GM21528 (cell line): Measurements from ENCODE around the gene DIPK1C.
A peak's percentile ranks its signal among the peaks of the same experiment; 100 is the strongest.
"Not testable (repeated sequence)": the region's sequence is repeated elsewhere in the genome, so short reads cannot be mapped to it uniquely, and the experiment has no call there.

Experiments used
- ATAC-seq: cut with Tn5 transposase; IDR thresholded peaks from one replicate; pipeline ENCODE4 v1.9.1; 2021; ENCODE audit warnings: mild to moderate bottlenecking, moderate library complexity; ENCODE audit not compliant: unreplicated experiment, low FRiP score

The DIPK1C gene

DNA sequence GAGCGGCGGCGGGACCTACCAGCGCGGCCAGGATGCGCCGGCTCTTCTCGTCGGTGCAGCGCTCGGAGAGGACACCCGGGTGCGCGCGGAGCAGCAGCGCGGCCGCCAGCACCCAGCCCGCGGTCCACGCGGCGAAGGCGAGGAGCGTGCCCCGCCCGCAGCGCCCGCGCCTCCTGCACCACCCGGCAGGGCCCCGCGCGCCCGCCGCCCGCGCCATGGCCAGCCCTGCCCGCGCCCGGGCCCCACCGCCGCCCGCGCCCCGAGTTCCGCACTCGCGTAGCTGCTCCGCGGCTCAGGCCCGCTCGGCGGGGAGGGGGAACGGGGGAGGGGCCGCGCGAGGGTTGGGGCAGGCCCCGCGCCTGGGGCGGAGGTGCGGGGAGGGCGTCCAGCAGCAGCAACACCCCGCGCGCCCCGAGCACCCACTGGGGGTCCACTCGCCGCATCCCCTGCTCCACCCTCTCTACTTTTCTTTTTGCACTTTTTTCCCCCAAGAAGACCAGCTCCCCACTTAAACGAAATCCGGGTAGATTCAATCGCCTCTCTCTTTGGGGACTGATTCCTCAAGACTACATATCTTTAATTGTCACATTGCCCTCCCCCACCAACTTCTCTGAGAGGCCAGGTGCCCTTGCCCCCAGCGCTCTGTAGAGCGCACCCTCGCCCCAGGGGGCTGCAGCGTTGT, at the start of gene DIPK1C:
TSS of gene DIPK1C (minus strand) at position 266 of the 682 bp plus-strand sequence. CDS start at position 217, 49 bp downstream.
- no peak for ATAC-seq

- ATAC-seq, result no peak
Measured at GRCh38 chr18:74506448-74507084, 49.5 kb upstream of the DIPK1C start.

DNA sequence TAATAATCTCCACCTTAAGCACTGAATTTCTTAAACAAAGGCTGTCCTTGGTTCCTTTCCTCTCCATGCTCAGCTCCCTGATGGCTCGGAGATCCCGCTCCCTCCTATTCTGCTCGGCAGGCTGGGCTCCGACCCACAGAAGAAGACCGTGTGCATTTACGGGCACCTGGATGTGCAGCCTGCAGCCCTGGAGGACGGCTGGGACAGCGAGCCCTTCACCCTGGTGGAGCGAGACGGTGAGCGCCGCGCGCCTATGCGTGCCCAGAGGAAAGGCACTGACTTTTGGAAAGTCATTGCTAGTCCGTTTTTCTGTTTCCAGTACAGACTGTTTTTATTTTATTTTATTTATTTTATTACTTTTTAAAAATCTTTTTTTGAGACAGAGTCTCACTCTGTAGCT, 48.7 kb upstream of the DIPK1C start:
- no peak for ATAC-seq

DNA sequence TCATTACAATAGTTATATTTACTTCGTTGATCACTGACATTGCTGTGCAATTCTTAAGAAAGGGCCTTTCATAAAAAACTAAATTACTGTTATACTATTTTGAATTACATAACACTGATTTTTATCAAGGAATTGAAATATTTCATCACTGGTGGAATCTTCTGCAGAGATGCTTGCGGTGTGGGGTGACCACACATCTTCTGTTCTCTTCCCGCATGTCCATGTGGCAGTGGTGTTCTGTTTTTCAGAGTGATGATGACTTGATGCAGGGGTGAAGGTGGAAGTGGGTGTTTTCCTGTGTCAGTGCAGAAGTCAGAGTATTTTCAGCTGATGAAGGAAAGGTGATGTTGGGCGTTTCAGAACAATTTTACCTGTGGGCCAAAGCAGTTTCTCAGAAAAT, 46.0 kb upstream of the DIPK1C start:
- no peak for ATAC-seq

- ATAC-seq, result no peak
Measured at GRCh38 chr18:74501386-74501785, 44.3 kb upstream of the DIPK1C start.

DNA sequence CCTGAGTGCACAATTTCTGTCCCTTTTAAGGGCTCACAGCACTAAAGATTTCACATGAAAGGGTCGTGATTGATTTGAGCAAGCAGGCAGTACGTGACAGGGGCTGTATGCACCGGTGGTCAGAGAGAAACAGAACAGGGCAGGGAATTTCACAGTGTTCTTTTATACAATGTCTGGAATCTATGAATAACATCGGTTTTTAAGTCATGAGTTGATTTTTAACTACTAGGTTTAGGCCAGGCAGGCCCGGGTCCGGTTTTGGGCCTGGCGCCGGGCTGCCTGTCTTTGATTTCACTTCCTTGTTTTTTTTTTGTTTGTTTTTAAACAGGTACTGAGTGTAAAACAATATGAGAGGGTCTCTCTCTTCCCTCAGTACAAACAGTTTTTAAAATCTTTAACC, 43.7 kb upstream of the DIPK1C start:
- ATAC-seq, result not testable (repeated sequence)

DNA sequence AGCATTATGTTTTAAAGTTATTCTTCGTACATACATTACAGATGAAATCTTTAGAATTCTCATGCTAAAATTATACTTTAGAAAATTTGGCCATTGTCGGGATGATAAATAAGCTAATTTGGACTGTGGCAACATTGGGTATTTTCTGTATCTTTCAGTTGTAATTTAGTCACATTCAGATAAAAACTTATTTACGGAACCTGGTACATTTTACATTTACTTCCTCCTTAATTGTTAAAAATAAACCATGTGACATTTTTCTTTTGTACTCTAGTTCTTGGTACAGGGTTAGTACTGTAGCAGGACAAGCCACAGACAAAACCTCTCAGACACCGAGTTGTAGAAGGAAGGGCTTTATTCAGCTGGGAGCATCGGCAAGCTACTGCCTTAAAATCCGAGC, 43.3 kb upstream of the DIPK1C start:
- ATAC-seq, result no peak

- peak; percentile 41 for ATAC-seq
Measured at GRCh38 chr18:74499633-74500032, 42.5 kb upstream of the DIPK1C start.

DNA sequence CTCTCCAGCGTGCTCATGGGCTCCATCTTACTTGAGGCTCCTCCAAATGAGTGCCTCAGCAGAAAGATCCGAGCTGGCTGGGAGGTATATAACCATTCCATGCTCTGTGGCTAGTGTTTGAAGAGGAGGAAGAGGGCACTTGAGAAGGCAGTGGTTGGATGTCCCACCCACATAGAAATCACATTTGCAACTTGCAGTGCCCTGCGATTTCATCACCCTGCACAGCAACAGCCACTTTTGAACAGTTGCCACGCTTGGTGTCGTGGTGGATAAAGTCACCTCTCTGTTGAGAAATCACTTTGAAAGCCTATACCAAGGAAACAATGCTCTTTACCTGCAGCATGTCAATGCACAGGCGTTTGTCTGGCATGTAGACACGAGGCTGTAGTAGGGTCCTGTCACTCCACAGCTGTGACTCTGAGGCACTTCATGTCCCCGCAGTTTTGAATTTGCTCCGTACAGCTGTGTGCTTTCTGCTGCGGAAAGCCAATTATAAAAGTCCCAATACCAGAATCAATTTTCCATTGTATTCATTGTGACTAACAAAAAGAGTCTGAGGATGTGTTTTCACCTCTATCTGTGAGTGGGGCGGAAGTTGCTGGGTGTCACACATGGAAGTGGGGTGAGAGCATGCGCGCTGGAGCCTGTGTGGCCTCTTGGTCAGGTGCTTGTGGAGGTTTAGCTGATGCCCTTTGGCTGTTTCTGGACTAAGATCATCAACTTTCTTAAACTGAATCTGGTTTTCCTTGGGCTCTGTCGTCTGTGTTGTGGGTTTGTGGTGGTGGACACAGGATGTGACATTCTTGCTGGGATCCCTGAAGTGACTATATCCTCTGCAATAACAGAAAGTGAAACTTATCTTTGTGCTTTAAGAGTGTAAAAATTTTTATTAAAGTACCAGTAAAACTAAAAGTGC, 41.9 kb upstream of the DIPK1C start:
- ATAC-seq, result peak; percentile 44

GRCh38 chr18:74497778-74498177, 40.7 kb upstream of the DIPK1C start:
- ATAC-seq, result no peak

GRCh38 chr18:74497324-74497676, 40.2 kb upstream of the DIPK1C start:
- ATAC-seq, result no peak

DNA sequence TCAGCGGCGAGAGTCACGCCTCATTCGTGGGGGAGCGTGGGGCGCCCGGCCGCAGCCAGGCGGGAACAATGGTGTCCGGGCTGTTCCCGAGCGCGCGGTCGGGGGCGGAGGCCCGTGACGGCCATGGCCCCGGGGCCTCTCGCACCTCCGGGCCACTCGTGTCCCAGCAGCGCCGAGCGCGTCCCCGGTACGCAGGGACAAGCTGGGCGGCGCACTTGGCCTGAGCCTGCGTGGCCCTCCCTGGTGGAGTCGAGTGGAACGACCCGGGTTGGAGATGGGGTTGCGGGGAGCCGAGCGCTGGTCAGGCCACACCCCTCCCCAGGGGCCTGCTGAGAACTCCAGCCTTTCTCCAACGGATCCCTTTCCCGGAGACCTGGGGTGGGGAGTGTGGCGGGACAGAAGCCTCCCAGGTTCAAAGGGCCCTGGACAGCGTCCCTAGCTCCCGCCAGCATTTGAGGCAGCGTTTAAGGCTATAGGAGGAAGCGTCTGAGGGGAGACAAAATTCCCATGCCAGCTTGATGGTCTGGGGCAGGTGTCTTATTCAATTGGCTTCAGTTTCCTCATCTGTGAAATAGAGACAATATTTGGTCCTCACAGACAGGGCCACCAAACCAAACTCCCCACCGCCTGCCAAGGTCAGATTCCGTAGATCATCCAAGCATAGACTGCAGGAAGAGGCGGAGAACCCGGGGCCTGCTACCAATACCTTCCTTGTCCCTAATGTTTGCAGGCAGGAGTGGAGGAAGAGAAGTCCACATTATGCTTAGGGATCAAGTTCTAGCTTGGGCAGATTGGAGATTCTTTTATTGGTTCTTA, 39.6 kb upstream of the DIPK1C start:
- ATAC-seq, result peak; percentile 36

GRCh38 chr18:74495581-74496507, 38.7 kb upstream of the DIPK1C start, which contains the start of gene CNDP2:
Gene CNDP2 (plus strand): TSS chr18:74496363. CDS start chr18:74499974, 3,611 bp downstream.
- ATAC-seq, result peak; percentile 80

DNA sequence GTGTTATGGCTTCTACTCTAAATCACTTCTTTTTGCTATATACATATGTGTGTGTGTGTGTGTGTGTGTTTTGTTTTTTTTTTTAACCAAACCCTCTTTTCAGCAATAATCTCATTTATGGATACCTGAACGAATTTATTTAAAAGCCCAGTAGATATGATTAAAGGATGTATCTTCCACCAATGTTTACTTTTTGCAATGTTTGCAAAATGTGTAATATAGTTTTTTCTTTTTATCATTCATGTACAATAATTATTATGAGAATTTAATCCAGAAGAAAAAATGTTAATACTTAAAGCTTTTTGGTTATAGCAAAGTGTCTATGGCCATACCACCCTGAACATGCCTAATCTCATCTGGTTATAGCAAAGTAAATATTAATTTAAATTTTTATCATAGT, 37.4 kb upstream of the DIPK1C start:
- no peak for ATAC-seq

- ATAC-seq, result no peak
Measured at GRCh38 chr18:74493689-74494088, 36.6 kb upstream of the DIPK1C start.

- ATAC-seq, result no peak
Measured at GRCh38 chr18:74492259-74492658, 35.2 kb upstream of the DIPK1C start.

GRCh38 chr18:74489676-74490075, 32.6 kb upstream of the DIPK1C start:
- no peak for ATAC-seq

- ATAC-seq, result no peak
Measured at GRCh38 chr18:74488864-74489263, 31.8 kb upstream of the DIPK1C start.

GRCh38 chr18:74488354-74488753, 31.2 kb upstream of the DIPK1C start:
- ATAC-seq, result no peak
